Globus pallidus (tissue), 1 donor: Measurements from ENCODE around the gene ALLC.
"Not testable (repeated sequence)": the region's sequence is repeated elsewhere in the genome, so short reads cannot be mapped to it uniquely, and the experiment has no call there.

Experiments
- DNase-seq: peaks from one replicate; pipeline ENCODE4 v3.0.0-alpha.2; 2015; ENCODE audit warnings: low spot score

Gene ALLC

DNA sequence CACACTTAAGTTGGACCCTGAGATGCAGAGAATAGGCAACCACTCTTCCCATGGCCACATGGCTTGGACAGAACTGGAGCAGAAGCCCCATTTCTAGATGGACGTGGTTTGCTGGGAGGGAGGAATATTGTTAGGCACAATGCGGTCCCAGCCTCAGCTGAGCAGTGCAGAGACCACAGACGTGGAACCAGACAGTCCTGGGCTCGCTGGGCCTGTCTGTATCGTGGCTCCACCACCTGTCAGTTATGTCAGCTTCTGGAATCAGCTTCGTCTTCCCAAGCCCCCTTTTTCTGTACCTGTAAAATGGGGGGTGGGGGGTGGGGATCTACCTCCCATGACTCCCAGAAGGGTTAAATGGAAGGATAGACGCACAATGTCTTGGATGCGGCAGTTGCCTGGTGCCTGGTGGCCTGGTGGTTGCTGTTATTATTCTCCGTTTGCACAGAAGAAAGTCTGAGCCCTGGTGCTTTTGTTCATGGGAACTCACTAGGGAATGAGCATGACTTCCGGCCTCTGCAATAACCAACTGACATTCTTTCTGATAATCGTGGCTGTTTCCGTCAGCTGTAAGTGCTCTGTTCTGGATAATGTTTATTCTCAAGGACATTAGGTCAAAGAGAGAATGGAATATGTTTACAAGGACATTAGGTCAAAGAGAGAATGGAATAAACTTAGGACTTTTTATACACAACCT, 31.7 kb upstream of the ALLC start:
- no peak for DNase-seq

DNA sequence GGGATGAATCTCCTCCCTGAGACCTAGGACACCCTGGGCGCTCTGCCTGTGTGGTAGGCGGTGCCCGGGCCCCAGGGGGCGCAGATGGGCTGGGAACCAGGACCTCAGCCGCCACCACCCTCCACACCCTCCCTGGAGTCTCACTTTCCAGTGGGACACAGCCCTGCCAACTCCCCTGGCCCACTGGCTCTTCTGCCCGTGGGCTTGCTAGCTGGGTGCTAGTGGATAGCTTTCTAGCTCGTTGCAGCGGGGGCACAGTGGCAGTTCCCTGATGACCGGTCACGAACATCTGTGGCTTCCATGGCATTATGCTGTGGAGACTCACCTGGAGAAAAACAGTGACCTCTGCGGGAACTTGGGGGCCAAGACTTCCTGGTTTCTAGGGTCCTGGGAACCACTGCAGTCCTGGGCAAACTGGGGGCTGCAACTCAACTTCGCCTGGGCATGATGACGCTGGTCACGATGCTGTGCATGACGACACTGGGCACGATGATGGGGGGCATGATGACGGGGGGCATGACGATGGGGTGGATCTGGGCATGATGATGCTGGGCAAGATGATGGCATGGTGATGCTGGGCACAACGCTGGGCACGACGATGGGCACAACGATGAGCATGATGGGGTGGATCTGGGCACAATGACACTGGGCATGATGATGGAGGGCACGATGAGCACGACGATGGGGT, 31.0 kb upstream of the ALLC start:
- no peak for DNase-seq

DNA sequence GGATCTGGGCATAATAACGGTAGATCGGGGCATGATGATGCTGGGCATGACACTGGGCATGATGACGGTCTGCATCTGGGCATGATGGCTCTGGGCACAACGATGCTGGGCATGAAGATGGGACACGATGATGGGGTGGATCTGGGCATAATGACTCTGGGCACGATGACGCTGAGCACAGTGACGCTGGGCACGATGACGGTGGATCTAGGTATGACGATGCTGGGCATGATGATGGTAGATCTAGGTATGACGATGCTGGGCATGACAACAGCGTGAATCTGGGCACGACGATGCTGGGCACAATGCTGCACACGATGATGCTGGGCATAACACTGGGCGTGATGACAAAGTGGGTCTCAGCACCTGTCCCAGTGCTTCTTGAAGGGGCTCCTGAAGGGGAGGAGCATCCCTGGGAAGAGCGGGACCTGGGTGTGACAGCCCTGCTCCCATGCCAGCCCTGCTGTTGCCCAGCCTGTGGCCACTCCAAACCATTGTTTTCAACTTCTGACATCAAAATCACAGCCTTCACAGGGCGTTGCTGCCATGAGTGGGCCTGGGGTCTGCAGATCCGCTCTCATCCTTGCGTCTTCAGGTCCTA, 30.4 kb upstream of the ALLC start:
- DNase-seq: no peak

DNA sequence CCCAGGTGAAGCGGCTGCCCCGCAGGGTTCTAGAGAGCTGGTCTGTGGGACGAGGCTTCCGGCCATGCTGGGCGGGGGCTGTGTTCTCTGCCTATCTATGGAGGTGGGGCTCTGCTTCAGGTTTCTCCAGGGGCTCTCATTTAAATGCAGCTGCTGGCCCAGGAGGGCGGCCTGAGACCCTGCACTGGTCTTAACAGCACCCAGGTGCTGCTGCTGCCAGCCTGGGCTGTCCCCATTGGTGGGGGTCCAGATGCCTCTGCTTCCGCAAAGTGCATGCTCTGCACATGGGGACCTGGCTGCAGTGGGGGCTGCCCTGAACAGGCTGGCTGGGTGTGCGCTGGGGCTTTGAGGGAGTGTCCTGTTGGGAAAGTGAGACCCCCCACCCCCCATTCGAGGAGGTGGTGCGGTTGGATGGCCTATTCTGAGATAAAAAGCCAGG, 29.7 kb upstream of the ALLC start:
- no peak for DNase-seq

DNA sequence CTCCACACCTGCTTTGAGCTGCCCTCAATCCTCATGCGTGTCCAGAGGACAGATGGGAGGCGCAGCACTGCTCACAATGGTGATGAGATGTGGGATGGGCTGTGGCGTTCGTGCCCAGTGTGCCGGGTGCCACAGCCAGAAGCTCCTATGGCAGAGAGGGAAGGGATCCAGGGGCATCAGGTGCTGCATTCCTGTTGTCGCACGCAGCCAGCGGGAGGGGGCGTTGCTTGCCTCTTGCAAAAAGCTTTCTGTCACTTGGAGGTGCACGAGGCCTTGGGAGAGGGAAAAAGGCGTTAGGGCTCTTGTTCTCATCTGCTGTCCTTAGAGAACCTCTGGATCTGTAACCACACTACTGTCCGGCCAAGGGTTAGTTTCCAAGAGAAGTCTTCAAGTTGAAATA, 29.2 kb upstream of the ALLC start:
- no peak for DNase-seq

DNA sequence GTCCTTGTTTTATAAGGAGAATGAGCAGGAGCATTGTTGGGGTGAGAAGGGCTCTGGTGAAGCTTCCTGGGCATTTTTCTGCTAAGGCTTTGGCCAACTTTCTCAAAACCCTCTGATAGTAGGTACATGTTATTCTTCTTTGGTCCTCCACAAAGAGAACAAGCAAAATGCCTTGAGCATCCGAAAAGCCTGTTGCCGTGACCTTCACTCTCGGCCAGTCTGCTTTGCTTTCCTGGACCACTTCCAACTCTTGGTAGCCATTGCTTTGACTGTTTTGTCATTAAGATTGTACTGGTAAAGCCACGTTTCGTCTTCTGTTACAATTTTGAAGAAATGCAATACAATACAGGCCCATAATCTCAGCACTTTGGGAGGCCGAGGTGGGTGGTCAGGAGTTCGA, 27.4 kb upstream of the ALLC start:
- DNase-seq: no peak

DNA sequence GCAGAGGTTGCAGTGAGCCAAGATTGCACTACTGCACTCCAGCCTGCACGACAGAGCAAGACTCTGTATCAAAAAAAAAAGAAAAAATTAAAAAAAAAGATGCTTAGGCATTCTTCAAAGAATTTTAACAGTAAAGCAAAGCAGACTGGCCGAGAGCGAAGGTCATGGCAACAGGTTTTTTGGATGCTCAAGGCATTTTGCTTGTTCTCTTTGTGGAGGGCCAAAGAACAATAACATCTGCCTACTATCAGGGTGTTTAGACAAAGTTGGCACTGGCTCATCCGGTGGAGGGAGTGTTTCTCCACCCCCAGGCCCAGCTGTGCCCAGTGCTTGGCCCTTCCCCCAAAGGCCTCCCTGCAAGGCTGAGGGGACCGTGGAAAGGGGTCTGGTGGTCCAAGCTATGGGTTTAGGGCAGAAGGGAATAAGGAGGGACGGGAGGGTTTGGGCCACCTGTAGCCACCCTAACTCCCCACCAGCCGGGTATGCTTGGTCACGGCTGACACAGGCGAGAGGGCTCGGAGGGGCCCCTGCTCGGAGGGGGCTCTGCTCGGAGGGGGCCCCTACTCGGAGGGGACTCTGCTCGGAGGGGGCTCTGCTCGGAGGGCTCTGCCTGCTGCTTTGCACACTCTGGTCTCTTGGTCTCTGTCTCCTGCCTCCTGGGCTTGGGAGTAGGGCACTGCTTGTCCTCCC, 26.7 kb upstream of the ALLC start:
- DNase-seq: no peak

DNA sequence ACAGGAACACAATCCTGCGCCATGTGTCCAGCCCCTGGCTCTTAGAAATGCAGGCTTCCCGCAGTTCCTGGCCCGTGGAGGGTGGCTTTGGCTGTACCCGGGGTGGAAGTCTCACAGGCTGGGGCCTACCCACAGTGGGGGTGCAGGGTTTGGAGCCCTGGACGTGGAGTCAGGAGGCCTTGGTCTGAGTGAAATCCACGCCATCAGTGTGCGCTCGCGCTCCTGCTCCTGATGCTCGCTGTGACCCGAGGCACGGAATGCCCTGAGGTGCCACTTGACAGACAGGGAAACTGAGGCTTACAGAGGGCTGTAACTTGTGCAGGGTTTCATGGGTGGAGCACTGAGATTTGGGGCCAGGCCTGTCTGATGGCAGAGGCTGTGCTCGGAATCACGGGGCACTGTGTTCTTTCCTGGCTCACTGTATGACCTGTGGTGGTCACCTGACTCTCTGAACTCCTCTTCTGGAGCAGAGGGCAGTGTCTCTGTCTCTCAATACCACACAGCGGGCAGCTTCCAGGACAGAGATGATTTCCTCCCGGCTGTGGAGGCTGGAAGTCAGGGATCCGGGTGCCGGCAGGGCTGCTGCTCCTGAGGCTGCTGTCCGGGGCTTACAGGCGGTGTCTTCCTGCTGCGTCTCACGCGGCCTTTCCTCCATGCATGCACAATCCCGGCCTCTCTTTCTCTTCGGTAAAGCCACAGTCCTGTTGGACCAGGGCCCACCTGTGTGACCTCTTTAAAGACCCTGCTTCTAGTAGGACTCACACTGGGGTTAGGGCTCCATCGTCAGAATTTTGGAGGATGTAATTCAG, 25.9 kb upstream of the ALLC start:
- no peak for DNase-seq

DNA sequence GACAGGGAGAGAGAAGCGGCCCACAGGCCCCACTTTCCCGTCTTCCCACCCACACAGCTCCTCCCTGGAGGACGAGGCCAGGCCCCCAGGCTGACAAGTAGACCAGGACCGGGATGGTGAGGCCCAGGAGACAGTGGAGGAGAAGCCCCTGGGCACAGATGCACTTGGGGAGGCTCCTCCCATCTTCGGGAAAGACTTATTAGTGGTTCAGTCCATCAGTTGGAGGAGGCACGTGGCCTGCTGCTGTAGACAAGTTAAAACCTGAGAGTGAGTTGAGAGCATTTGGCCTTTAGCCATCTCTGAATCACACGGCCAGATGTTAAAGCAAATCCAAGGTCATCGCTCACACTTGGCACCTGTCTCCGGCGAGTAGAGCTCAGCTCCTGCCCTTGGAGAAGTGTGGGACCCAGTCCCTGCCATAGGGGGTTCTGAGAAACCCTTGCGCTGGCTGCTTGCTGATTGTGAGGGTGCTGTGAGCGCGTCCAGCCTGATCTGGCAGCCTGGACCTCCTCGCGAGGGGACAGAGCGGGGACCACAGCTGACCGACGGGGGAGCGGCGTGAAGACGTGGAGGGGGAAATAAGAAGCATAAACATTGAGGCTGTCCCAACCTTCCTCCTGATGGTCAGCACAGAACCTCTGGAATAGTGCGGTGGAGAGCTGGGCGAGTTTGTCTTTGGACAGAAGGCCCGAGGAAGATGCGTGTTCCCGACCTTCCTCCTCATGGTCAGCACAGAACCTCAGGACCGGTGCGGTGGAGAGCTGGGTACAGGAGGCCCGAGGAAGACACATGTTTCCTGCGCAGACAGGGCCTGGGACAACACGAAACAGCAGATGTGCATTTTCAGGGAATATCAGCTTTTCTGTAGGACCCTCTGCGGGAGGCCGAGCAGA, 24.7 kb upstream of the ALLC start:
- no peak for DNase-seq

DNA sequence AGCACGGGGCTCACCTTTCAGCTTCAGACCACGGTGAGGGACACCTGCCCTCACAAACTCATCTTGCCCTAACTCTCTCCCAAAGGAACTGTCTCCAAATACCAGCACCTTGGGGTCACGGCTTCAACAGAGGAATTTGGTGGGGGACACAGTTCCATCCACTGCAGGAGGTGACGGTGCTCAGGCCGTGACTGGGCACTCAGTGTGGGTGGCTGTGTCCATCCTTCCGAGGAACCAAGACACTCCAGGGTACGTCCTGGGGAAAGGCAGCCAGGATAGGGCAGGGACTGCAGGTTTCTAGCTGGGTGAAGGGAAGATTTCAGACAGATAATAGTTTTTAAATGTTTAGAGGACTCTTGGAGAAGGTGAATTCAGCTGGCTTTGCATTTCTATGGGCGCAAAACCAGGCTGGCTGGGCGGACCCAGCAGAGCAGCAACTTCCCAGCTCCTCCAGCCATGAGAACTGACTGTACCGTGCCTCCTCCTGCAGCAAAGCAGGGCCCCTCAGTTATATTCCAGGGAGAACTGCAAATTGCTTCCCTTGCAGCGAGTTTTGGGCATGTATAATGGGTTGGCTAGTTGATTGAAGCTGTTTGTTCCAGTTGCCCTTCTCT, 23.9 kb upstream of the ALLC start:
- no peak for DNase-seq

DNA sequence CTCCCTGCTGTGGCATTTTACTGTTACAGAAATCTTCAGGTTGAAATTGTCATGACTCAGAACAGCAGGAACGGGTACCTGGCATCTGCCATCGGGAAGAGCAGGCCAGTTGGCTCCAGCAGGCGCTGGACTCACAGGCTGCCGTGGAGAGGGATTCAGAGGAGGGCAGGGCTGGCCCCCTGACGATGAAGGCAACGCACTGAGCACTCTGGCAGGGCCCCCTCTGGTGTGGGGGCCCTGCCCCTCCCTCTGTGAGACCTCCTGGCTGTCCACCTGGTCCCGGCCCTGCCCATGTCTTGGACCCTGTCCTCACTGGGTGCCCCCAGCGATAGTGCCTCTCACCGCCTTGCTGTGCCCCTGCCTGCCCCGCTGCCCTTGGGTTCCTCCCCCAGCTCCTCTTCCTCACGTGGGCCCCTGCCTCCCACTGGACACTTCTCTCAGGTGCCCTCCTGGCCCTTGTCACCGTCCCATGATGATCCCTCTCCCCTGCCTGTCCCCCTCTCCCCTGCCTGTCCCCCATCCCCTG, 23.3 kb upstream of the ALLC start:
- DNase-seq: no peak

DNA sequence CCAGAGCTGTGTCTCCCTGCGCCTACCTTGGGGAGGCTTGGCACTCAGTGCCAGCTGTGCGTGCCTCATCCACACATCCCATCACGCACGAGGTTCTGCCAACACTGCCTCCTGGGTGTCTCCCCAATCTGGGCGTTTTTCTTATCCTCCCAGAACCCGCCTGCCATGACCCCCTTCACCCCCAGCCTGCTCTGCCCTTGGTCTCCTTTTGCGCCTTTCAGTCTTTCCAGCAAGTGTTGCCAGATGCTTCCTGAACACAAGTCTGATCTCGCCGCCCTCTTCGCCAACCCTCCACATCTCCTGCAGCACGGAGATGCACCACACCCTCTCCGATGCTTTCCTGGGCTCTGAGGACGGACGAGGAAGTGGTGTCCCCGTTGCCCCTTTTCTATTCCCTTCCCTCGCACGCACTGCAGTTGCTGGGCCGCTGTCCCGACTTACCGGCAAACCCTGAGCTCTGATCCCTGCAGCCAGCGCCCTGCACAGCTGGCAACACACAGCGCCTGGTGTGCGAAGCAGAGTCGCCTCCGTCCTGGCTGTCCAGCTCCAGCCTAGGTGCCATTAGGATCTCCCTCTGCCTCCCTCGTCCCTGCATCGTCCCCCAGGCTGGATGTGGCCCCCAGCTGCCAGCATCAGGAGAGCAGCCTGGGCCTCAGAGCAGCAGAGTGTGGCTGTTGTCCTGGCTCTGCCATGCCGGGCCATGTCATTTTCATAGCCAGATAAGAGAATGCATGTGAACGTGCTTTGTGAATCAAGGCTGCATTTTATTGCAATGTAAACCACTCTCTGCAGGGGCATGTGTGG, 22.6 kb upstream of the ALLC start:
- no peak for DNase-seq

DNA sequence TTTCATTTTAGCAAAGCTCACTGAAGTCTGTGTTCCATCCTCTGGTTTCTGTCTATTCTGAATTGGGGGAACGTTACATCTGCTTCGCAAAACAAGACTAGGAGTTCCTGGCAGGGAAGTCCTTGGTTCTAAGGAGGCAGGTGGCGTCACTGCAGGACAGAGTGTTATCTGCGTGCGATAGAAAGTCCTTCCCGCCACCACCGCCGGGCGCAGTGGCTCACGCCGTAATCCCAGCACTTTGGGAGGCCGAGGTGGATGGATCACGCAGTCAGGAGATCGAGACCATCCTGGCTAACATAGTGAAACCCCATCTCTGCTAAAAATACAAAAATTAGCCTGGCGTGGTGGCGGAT, 22.0 kb upstream of the ALLC start:
- not testable (repeated sequence) for DNase-seq

DNA sequence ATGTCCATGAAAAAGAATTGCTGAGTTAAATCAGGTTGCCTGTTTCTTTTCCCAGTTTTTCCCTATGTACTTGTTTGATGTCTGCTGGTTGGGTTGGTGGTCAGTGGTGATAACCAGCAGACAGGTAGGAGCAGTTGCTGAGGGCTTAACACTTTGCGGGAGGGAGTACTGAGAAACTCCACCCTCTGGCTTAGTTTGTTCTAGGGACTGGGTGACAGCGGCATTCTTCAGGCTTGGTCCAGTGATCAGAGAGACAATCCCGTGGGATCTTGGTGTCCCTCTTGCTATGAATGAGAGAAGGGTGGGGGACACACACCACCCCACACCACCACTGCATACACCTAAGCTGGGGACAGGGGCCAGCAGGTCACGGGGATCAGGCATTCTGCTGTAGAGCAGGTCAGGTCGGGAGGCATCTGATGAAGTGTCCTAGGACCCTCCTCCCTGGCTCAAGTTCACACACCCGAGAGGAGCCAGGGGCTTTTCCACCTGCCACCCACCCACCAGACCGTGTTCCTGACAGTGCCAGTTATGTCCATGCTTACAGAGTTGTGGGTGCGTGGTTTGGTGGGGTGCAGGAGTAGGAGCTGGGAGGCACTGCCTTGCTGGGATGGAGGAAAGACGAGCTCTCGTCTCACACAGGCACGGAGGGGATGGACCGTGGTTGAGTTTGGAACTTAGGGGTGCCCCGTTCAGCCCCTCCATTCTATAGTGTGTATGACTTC, 21.3 kb upstream of the ALLC start:
- DNase-seq: no peak

DNA sequence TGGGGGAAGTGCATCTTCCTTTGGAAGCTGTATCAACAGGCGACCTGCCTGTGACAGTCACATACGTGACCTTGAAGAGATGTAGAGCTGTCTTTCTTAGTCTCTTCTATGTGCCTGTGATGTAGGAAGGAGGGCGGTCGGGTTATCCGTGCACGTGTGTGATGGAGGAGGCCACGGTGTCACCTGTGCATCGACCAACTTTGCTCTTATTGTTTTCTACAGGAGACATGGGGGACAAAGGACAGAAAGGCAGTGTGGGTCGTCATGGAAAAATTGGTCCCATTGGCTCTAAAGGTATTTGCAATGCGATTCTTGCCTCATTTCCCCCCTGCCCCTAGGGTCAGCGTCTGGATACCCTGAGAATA, 20.7 kb upstream of the ALLC start:
- no peak for DNase-seq

DNA sequence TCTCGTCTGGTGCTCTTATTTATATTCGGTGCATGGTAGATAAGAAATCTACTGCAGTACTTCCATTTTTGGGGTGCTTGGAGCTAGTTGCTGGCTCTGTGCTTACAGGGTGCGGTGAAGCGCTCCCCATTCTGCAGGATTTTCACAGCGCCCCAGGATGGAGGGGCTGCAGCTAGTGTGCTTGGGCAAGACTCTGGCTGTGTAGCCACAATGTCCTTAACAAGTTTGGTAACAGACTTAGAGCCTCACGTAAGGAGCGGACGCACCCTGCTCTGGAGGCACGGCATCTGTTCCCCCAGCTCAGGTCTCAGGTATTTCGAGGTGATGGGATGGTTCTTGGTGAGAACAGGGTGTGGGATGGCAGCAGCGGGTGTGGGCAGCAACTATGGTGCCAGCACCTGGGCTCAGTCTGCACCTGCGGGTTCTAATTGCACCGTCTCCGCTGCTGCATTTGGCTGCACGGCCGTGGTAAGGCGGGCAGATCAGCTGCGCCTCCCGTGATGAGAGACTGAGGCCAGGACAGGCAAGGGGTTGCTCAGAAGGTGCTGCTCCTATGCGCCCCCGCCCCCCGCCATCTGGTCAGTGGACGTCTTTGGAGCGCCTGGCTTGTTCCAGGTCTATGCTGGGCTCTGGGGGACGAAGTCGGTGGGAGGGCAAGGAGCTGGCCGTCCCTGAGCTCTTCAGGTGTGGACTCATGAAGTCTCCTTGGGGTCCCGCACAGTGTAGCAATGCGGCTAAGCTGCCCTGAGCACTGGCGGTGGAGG, 20.1 kb upstream of the ALLC start:
- no peak for DNase-seq

DNA sequence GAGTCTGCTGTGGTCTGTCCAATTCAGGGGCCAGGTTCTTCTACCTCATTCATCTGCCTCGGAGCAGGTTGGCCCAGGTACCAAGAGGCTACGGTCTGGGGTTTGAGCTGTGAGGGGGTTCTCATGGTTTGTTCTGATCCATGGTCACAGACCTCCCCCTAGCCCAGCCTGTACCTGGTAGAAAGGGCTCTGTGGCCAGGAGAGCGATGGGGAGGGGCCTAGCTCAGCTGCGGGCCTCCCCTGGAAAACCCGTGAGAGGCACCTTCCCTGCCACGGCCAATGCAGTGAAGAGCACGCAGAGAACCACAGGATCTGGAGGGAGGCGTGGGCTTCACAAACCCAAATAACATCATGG, 19.6 kb upstream of the ALLC start:
- DNase-seq: no peak

DNA sequence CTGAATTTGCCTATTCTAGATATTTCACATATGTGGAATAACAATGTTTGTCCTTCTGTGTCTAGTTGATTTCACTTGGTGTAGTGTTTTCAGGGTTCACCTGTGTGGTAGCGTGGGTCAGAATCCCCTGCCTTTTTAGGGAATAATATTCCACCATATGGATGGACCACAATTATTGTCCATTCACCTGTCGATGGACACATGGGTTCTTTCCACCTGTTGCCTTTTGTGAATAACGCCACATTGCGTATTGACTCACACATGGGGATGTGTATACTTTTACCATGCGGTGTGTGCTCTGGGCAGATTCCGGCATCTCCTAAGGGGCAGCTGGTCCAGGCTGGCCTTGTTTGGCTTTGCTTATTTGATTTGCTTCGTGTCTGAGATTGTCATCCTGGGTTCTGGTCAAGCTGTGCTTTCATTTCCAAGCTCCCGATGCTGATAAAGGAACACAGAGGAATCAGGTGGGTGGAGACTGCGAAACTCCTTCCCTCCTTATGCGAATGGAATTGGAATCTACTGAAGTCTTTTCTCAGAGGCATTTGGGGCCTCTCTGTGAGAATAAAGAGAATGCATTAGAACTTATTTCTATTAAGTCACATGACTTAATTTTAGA, 18.9 kb upstream of the ALLC start:
- no peak for DNase-seq
